ENCODE results near the gene NLRP7.
"Not testable (repeated sequence)": the region's sequence is repeated elsewhere in the genome, so short reads cannot be mapped to it uniquely, and the experiment has no call there.

The NLRP7 gene

GRCh38 chr19:54905803-54906511, 41.4 kb downstream of the NLRP7 start, which contains the start of gene NCR1:
Gene NCR1 (plus strand): TSS chr19:54906148. CDS start chr19:54906188, 40 bp downstream.
- DNase-seq (ENCODE audit: low read depth), result no peak
- TF ChIP-seq CTCF (conservative IDR thresholded peaks at IDR 0.05; ENCODE audit: low read depth, low read length), result no peak
- no peak within 1 kb of the TSS for H3K4me3 ChIP-seq (ENCODE audit: low read depth, low read length)

GRCh38 chr19:54905421-54905802, 41.9 kb downstream of the NLRP7 start:
- H3K4me3 ChIP-seq (ENCODE audit: low read depth, low read length), result no peak overlapping the region
- no peak for TF ChIP-seq CTCF (conservative IDR thresholded peaks at IDR 0.05; ENCODE audit: low read depth, low read length)
- no peak for DNase-seq (ENCODE audit: low read depth)

- H3K4me3 ChIP-seq (ENCODE audit: low read depth, low read length); DNase-seq (ENCODE audit: low read depth): not testable (repeated sequence)
These were observed 43.1 kb downstream of the NLRP7 start for GRCh38 chr19:54904261-54904660.

- no peak for DNase-seq (ENCODE audit: low read depth)
- no peak for TF ChIP-seq CTCF (conservative IDR thresholded peaks at IDR 0.05; ENCODE audit: low read depth, low read length)
- no peak overlapping the region for H3K4me3 ChIP-seq (ENCODE audit: low read depth, low read length)
These were observed 44.0 kb downstream of the NLRP7 start for GRCh38 chr19:54903303-54903702.

- H3K4me3 ChIP-seq (ENCODE audit: low read depth, low read length), result no peak overlapping the region
- no peak for DNase-seq (ENCODE audit: low read depth)
- TF ChIP-seq CTCF (conservative IDR thresholded peaks at IDR 0.05; ENCODE audit: low read depth, low read length), result no peak
These were observed 45.3 kb downstream of the NLRP7 start for GRCh38 chr19:54902061-54902460.

- not testable (repeated sequence) for H3K4me3 ChIP-seq (ENCODE audit: low read depth, low read length); DNase-seq (ENCODE audit: low read depth)
These were observed 46.2 kb downstream of the NLRP7 start for GRCh38 chr19:54901153-54901552.

GRCh38 chr19:54899646-54900045, 47.7 kb downstream of the NLRP7 start:
- not testable (repeated sequence) for H3K4me3 ChIP-seq (ENCODE audit: low read depth, low read length); DNase-seq (ENCODE audit: low read depth)

- not testable (repeated sequence) for DNase-seq (ENCODE audit: low read depth)
These were observed 48.6 kb downstream of the NLRP7 start for GRCh38 chr19:54898685-54899084.

GRCh38 chr19:54896036-54896435, 51.3 kb downstream of the NLRP7 start:
- TF ChIP-seq CTCF (conservative IDR thresholded peaks at IDR 0.05; ENCODE audit: low read depth, low read length), result no peak
- H3K4me3 ChIP-seq (ENCODE audit: low read depth, low read length), result no peak overlapping the region
- DNase-seq (ENCODE audit: low read depth), result no peak

More at GRCh38 chr19:54898685-54899084, 48.6 kb downstream of the NLRP7 start:
- not testable (repeated sequence) for H3K4me3 ChIP-seq (ENCODE audit: low read depth, low read length)

GRCh38 chr19:54894106-54894505, 53.2 kb downstream of the NLRP7 start:
- not testable (repeated sequence) for DNase-seq (ENCODE audit: low read depth); H3K4me3 ChIP-seq (ENCODE audit: low read depth, low read length)

Measured in choroid plexus epithelial cell (primary cell).